GM18873 (cell line): Measurements from ENCODE around the gene ZFPM1.

ENCODE experiments used
- ATAC-seq: cut with Tn5 transposase; IDR thresholded peaks from one replicate; pipeline ENCODE4 v1.9.1; 2021; ENCODE audit warnings: mild to moderate bottlenecking, moderate library complexity, moderate number of reproducible peaks; ENCODE audit not compliant: unreplicated experiment, low FRiP score

ZFPM1 gene

DNA sequence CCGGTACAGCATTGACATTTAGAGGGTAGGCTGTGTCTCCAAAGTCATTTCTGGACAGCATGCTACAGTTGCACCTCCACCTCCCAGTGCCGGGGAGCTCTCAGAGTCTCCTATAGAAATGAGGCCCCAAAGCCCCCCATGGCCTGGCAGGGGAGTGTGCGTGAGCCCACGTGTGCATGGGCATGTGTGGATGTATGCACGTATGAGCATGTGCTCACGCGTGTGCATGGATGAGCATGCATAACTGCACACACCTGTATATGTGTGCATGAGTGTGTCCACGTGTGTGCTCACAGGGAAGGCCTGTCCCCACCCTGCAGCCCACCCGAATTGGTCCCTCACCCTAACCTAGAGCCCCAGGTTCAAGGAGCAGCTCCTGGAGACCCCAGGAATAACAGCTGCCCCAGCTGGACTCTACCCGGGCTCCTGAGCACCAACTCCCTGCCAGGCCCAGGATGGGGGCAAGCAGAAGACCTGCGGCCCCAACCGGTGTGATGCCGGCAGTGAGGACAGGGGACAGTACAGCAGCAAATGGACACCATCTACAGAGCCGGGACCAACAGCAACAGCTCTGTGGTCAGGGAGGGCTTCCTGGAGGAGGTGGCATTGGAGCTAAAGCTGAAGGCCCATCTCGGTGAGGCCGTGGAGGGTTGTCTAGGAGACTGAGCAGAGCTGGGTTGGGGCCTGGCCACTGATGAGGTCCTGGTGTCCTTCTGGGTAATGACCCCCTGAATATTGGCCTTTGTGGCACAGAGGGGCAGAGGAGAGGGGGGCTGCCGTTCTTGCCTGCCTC, 35.2 kb upstream of the ZFPM1 start:
- ATAC-seq: no peak

GRCh38 chr16:88418869-88419268, 34.2 kb upstream of the ZFPM1 start:
- ATAC-seq: no peak

DNA sequence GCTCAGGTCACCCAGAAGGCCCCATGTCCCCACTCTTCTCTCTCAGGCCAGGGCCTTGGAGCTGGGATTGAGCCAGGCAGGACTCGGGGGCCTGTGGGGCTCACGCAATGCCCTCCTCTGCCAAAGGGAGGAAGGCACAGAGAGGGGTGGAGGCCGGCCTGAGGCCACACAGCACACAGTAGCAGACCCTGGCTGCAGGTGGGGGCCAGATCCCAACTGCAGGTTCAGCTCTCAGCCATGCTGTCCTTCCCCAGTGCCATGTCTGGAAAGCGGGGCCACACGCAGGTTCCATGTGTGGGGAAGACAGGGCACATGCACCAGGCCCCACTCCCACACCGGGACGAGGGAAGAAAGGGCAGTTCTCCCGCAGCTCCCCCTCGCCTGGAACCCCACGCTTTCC, 33.3 kb upstream of the ZFPM1 start:
- ATAC-seq: no peak

DNA sequence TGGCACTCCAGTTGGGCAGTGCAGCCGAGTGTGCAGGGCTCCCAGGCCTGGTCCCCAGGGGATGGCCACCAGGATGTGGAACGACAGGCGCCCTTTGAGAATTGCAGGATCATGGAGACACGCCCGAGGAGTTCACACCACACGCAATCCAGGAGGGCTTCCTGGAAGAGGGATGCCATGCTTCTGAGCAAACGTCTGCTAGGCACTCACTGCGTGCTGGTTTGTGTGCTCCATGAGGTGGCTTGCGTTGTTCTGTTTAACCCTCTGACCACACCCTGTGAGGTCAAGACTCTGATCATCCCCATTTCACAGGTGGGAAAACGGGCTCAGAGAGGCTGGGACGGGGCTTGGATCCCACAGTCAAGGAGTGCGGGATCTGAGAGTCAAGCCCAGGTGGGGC, 32.6 kb upstream of the ZFPM1 start:
- no peak for ATAC-seq

GRCh38 chr16:88421301-88421700, 31.8 kb upstream of the ZFPM1 start:
- ATAC-seq: no peak

GRCh38 chr16:88421871-88422433, 31.1 kb upstream of the ZFPM1 start:
- ATAC-seq: no peak

DNA sequence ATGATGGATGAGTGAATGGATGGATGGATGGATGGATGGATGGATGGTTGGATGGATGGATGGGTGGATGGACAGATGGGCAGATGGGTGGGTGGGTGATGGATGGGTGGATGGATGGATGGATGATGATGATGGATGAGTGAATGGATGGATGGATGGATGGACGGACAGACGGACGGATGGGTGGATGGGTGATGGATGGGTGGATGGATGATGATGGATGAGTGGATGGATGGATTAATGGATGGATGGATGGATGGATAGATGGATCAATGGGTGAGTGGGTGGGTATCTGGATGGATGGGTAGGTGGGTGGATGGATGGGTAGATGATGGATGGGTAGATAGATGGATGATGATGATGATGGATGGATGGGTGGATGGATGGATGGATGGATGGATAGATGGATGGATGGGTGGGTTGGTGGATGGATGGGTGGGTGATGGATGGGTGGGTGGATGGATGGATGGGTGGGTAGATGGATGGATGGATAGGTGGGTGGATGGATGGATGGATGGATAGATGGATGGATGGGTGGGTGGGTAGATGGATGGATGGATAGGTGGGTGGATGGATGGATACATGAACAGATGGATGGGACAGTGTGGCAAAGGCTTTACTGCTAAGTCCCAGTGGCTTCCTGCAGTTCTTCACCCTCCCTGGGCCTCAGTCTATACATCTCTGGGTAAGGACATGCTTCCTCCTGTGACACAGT, 30.2 kb upstream of the ZFPM1 start:
- ATAC-seq: no peak

- no peak for ATAC-seq
Measured at GRCh38 chr16:88423448-88423850, 29.6 kb upstream of the ZFPM1 start.

GRCh38 chr16:88424587-88425235, 28.4 kb upstream of the ZFPM1 start:
- no peak for ATAC-seq

DNA sequence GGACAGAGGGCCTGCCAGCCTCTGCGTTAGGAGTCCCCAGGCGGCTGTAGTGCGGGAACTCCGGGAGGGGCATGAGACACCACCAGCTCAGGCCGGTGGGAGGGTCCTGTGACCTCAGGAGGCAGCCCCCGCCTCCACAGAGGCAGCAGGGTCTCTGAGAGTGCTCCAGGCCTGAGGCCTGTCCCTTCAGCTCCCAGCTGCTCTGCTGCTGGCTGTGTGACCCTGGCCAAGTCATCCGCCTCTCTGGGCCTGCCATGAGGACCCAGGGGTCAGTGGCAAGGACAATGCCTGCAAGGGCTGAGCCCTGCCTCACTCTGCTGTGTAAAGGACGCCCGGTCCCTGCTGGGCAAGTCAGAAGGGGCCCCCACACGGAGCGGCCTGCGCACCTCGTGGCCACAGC, 27.1 kb upstream of the ZFPM1 start:
- ATAC-seq: no peak

- ATAC-seq: no peak
Measured at GRCh38 chr16:88427376-88427775, 25.7 kb upstream of the ZFPM1 start.

- no peak for ATAC-seq
Measured at GRCh38 chr16:88428156-88428555, 24.9 kb upstream of the ZFPM1 start.

DNA sequence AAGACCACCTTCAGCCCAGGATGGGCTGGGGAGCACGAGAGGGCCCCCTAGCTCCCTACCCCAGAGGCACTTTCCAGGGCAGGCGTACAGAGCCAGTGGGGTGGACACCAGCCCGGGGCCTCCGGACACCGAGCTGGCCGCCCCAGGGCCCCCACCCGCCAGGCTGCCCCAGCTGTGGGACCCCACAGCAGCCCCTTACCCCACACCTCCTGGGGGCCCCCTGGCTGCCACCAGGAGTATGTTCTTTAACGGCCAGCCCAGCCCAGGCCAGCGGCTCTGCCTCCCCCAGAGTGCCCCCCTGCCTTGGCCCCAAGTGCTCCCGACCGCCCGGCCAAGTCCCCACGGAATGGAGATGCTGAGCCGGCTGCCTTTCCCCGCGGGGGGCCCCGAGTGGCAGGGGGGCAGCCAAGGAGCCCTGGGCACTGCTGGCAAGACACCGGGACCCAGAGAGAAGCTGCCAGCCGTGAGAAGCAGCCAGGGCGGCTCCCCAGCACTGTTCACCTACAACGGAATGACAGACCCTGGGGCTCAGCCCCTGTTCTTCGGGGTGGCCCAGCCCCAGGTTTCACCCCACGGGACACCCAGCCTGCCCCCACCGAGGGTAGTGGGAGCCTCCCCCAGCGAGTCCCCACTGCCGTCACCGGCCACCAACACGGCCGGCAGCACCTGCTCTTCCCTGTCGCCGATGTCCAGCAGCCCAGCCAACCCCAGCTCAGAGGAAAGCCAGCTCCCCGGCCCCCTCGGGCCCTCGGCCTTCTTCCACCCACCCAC, 24.3 kb upstream of the ZFPM1 start:
- no peak for ATAC-seq

GRCh38 chr16:88429387-88430184, 23.5 kb upstream of the ZFPM1 start:
- ATAC-seq: no peak

DNA sequence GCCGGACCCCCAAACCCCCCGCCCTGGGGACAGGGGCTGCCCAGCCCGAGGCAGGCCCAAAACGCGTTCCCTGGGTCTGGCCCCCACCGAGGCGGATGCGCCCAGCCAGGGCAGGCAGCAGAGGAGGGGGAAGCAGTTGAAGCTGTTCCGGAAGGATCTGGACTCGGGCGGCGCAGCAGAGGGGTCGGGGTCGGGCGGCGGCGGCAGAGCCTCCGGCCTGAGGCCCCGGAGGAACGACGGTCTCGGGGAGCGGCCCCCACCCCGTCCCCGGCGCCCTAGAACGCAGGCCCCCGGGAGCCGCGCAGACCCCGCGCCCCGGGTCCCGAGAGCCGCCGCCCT, 22.9 kb upstream of the ZFPM1 start:
- no peak for ATAC-seq

GRCh38 chr16:88430524-88431446, 22.3 kb upstream of the ZFPM1 start:
- ATAC-seq: no peak

GRCh38 chr16:88431651-88432050, 21.4 kb upstream of the ZFPM1 start:
- no peak for ATAC-seq

- ATAC-seq: no peak
Measured at GRCh38 chr16:88432174-88432573, 20.9 kb upstream of the ZFPM1 start.

DNA sequence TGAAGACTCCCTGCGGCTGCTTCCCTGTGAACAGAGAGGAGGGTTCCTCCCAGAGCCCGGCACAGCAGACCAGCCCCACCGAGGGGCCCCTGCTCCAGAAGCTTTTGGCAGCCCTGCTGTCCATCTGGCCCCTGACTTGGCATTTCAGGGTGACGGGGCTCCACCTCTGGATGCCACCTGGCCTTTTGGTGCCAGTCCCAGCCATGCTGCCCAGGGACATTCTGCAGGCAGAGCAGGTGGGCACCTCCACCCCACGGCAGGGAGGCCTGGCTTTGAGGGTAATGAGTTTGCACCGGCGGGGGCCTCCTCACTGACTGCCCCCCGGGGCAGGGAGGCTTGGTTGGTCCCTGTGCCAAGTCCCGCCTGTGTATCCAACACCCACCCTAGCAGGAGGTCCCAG, 20.3 kb upstream of the ZFPM1 start:
- no peak for ATAC-seq
